NCI-H345 treated with DMSO at 0.1 percent for 48 hours (cell line): ENCODE measurements around the gene MLLT3.

Experiments
- DNase-seq: peaks from one replicate; lab custom pipeline; 2025; ENCODE audit not compliant: unreplicated experiment; lab: John Stamatoyannopoulos, UW

MLLT3 gene

GRCh38 chr9:20391208-20391607 lies 231.1 kb downstream of the MLLT3 start:
- DNase-seq = no peak

GRCh38 chr9:20390400-20390799 lies 231.9 kb downstream of the MLLT3 start:
- no peak for DNase-seq

- DNase-seq = no peak
These were observed 235.2 kb downstream of the MLLT3 start for GRCh38 chr9:20387062-20387461.

- no peak for DNase-seq
These were observed 237.7 kb downstream of the MLLT3 start for GRCh38 chr9:20384642-20385041.

- DNase-seq = no peak
These were observed 239.7 kb downstream of the MLLT3 start for GRCh38 chr9:20382460-20383071.

- no peak for DNase-seq
These were observed 241.8 kb downstream of the MLLT3 start for GRCh38 chr9:20380546-20380945.

- no peak for DNase-seq
These were observed 242.5 kb downstream of the MLLT3 start for GRCh38 chr9:20379804-20380225.

- DNase-seq = no peak
These were observed 243.4 kb downstream of the MLLT3 start for GRCh38 chr9:20378851-20379250.

- no peak for DNase-seq
These were observed 244.5 kb downstream of the MLLT3 start for GRCh38 chr9:20377790-20378189.

GRCh38 chr9:20376731-20377375 lies 245.4 kb downstream of the MLLT3 start:
- DNase-seq = no peak

- no peak for DNase-seq
These were observed 246.3 kb downstream of the MLLT3 start for GRCh38 chr9:20376042-20376441.

GRCh38 chr9:20373263-20373662 lies 249.0 kb downstream of the MLLT3 start:
- no peak for DNase-seq

GRCh38 chr9:20369391-20369790 lies 252.9 kb downstream of the MLLT3 start:
- no peak for DNase-seq

- DNase-seq = no peak
These were observed 254.4 kb downstream of the MLLT3 start for GRCh38 chr9:20367855-20368254.

- no peak for DNase-seq
These were observed 257.3 kb downstream of the MLLT3 start for GRCh38 chr9:20364959-20365358.

- DNase-seq = no peak
These were observed 259.1 kb downstream of the MLLT3 start for GRCh38 chr9:20363233-20363632.

- no peak for DNase-seq
These were observed 260.4 kb downstream of the MLLT3 start for GRCh38 chr9:20361656-20362570.

- DNase-seq = no peak
These were observed 261.1 kb downstream of the MLLT3 start for GRCh38 chr9:20361229-20361628.

GRCh38 chr9:20358207-20358606 lies 264.1 kb downstream of the MLLT3 start:
- no peak for DNase-seq

GRCh38 chr9:20357037-20357432 lies 265.3 kb downstream of the MLLT3 start:
- no peak for DNase-seq

GRCh38 chr9:20356403-20357036 lies 265.8 kb downstream of the MLLT3 start:
- DNase-seq = peak; percentile 23
